Activated CD4-positive, CD25-positive, alpha-beta regulatory T cell treated with anti-CD3 and anti-CD28 coated beads, Interleukin-2, amount 50 U/mL, for 72 hours (primary cell): ENCODE measurements around the gene ZNF775.

ENCODE experiments used
- DNase-seq: peaks from one replicate; pipeline ENCODE4 v3.0.0; 2021

ZNF775 gene

GRCh38 chr7:150369748-150370501, 9.2 kb upstream of the ZNF775 start:
- DNase-seq, result no peak

DNA sequence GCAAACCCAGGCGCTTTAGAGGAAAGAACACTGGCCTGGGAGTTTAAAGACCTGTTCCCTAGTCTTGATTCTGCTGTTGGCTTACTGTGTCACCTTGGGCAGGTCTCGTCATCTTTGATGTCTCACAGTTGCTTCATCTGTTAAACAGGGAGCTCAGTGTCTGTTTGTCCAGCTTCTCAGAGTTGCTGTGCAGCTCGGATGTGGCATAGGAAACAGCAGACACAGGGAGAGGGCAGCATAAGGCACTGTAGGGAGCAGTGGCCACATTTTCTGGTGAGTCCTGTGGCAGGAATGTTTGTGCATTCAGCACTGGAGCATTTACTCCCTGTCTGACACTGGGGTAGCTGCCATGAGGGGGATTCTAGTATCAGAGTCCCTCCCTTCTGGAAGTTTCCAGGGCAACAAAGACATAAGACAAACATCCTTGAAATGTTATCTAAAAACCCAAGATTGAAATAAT, 8.5 kb upstream of the ZNF775 start:
- no peak for DNase-seq

GRCh38 chr7:150371131-150371995, 7.8 kb upstream of the ZNF775 start:
- no peak for DNase-seq

GRCh38 chr7:150371996-150372270, 7.2 kb upstream of the ZNF775 start:
- DNase-seq, result no peak

- DNase-seq, result no peak
Observed at GRCh38 chr7:150372271-150373048, 6.7 kb upstream of the ZNF775 start.

DNA sequence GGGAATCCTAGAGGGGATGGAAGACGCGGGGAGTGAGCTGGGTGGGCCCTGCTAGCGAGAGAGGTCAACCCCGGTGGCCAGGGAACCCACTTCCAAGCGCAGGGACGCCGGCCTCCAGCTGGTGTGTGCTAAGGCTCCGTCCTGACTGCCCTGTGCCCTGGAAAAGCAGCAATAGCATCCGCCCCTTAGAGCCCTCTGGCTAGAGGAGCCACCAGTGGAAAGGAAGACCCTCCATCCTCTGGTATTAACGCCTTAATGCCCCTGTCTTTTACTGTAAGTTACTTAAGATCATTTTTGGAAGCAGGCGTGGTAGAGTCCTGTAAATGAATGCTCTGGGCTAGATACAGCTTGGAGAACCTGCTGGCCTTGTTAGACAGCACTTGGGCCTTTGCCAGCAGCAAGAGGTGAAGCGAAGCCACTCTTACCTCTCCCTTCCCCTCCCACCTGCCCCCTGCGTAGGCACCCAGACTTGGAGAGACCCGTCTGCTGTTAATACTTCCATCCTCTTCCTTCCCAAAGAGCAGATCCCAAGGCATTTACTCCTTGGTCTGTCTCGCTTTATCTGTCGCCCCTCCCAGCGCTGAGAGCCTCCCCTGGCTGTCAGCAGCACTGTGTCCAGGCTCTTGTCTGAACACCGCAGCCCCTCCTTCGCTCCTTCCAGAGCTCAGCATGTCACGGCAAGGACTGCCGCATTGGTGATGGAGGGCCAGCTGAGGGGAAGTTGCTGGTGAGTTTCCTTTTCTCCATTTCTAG, 5.9 kb upstream of the ZNF775 start:
- DNase-seq, result no peak

- DNase-seq, result no peak
Observed at GRCh38 chr7:150374026-150374425, 5.1 kb upstream of the ZNF775 start.

DNA sequence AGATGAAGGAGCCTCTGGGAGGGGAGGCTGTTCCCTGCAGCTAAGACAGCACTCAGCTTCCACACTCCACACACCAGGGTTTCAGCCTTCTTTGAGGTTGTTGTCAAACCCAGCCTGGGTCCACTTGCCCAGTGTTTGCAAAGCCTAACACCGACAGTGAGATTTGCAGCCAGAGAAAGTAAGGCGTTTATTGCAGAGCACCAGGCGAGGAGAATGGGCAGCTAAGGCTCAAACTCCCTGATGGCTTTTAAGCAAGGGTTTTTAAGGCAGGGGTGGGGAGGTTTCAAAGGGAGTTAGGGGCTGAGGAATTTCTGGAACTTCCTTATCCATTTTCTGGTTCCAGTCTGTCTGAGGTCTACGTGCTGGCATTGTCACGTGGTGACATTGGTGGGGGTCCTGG, 4.7 kb upstream of the ZNF775 start:
- DNase-seq, result no peak

DNA sequence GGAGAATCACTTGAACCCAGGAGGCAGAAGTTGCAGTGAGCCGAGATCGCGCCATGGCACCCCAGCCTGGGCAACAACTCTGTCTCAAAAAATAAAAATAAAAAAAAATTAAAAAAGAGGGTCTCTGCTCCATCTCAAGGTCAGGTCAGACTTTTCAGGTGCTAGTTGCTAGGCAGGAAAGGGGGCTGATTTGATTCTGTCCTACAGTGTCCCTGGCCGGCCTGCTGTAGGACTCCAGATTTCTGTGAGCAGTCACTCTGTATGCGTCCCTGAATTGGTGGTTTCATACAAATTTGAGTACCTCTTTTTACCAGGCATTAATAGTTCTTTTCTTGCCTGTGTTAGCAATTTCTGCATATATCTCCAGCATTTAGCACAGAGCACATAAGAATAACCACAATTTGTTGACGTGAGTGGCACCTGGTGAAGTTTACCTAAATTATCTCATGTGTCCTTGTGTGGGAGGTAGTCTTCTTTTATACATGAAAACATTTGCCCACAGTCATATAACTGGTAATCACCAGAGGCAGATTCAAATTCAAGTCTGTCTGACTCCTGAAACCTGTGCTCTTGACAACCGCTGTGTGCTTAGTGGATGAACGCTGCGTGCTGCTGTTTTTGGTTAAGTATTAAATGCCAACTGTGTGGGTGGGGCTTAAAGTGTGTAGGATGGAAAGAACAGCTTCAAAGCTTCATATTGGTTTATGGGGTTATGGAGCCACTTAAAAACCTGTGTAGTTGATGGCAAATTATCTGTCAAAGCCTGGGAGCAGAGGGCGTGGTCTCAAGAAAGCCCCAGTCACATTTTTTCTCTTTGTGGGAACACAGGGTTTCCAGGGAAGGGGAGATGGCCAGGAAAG, 3.2 kb upstream of the ZNF775 start:
- DNase-seq, result no peak

- DNase-seq, result no peak
Observed at GRCh38 chr7:150376560-150376959, 2.6 kb upstream of the ZNF775 start.

DNA sequence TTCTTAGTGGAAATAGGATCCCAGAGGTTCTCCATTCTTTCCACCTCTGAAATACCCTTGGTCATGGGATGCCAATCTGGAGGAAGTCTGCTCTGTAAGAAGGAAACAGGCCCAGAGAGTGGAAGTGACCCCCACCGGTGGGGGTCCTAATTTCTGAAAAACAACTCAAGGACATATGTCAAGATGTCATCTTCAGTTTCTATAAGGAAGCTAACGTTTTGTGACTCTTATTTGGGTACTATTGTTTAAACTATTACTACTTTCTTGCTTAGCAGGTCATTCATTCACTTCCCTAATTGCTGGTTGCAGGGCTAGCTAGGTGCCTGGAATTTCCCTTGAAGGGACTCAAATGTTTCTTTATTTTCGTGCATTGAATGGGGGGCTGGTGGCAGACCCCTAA, 1.9 kb upstream of the ZNF775 start:
- DNase-seq, result no peak

DNA sequence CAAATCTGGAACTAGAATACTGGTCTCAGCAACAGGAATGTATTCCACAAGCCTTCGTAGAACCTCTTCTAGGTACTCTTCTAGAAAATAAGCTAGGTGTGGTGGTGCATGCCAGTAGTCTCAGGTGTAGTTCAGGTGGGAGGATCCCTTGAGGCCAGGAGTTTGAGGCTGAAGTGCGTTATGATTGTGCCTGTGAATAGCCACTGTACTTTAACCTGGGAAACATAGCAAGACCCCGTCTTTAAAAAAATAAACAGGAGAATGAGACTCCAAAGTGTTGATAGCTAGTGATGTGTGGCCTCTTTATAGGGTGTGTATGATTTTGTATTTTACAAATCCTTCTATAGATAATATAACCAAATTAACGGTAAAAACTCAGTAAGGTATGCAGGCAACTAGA, 1.5 kb upstream of the ZNF775 start:
- DNase-seq, result no peak

GRCh38 chr7:150378115-150378852, 846 bp upstream of the ZNF775 start:
- no peak for DNase-seq

DNA sequence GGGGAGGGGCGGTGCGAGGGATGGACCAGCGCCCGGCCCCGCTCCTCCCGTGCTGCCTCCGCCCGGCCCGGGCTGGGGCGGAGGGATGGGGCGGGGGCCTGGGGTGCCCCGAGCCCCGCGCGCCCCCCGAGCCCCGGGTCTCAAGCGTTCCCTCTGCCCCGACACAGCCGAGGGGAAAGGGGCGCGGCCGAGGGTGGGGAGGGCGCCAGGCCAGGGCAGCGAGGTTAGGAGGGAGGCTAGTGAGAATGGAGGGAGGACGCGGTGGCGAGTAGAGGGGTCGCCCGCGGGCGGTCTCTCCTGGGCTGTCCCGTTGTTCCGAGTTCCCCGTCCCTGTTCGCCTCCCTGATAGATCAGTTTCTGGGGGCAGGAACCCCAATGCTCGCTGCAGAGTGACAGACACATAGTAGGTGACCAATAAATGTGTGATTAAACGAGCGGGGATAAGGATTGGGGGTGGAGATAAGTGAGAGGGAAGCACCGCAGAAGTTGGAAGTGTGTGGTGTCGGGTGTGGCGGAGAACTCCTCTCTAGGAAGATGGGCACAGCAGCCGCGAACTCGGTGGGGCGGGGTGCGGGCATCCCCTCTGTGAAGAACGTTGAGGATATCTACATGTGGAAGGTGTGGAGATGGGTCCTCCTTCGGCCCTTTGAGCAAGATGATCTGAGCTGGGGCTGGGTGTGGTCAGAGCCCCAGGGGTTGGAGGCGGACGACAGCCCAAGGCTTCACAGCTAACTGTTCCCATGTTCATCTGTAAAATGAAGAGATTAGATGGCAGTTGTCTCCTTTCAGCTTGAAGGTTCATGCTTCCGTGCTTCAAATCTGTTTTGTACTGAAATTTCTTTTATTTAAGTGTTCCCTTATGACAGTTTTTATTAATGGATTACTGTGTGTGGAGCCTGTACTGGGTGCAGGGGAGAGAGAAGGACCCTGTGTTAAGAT, 580 bp downstream of the ZNF775 start:
- DNase-seq, result no peak

- no peak for DNase-seq
Observed at GRCh38 chr7:150380463-150380862, 1.3 kb downstream of the ZNF775 start.

GRCh38 chr7:150381096-150381495, 2.0 kb downstream of the ZNF775 start:
- no peak for DNase-seq

GRCh38 chr7:150381785-150382122, 2.6 kb downstream of the ZNF775 start:
- DNase-seq, result no peak

- DNase-seq, result no peak
Observed at GRCh38 chr7:150382123-150382843, 3.2 kb downstream of the ZNF775 start.

DNA sequence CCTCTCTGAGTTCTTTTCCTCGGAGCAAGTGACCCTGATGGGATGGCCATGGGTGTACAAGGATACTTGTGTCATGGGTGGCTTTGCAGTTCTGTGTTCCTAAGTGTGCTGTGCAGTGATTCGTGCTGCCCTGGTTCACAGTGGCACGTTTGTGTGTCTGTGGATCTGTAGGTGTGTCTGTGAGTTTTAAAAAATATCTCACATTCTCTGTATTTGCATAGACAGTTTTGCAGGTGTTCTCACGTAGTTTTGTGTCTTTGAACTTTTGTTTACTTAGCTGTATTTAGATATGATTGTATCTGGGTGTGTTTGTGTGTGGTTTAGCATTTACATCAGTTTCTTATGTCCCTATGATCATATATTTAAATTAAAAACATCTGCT, 3.7 kb downstream of the ZNF775 start:
- DNase-seq, result no peak
